ENCODE results near the gene GP2. TPM values are rescaled to one million over a fixed set of nuclear protein-coding genes. Genes with fewer than 3 reads are reported as not detected.
"Not testable (repeated sequence)": the region's sequence is repeated elsewhere in the genome, so short reads cannot be mapped to it uniquely, and the experiment has no call there.

GP2 gene
- total RNA-seq, 1 experiment from 2014 or later, result not detected

DNA sequence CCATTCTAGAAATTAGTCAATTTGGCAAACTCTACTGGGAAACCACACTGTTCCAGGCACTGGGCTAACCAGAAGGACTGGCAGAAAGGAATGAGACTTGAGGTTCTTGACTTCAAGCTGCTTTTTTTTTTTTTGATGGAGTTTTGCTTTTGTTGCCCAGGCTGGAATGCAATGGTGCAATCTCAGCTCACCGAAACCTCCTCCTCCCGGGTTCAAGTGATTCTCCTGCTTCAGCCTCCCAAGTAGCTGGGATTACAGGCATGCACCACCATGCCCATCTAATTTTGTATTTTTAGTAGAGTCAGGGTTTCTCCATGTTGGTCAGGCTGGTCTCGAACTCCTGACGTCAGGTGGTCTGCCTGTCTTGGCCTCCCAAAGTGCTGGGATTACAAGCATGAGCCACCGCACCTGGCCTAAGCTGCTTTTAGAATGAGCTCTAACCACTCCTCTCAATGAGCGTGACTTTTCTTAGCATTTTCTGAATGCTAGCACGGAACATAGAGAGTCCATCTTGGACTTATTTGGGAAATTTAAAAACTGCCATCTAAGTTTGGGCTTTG lies 14.7 kb downstream of the GP2 start:
- in situ Hi-C loops (cut with HindIII; ENCODE audit: low pct_unique_long_range_greater_than_20kb, low sequenced_read_pairs); DNase-seq (ENCODE audit: low read depth, low spot score): not testable (repeated sequence)

DNA sequence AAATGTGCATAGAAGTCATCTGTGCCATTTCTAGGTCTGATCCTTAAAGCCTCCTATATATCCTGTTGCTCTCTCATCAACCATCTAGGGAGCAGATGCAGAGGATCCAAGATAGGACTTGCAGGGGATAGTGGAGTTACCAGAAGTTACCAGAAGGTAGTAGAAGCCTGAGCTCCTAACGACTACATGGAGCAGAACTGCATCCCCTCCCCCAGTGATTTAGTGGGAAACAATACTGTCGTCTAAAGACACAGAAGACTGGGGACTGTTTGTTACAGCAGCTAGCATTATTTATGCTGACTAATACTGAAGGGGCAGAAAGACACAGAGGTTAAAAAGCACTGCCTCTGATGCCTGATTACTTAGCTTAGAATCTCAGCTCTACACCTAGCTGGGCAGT lies 15.8 kb downstream of the GP2 start:
- in situ Hi-C loops (cut with HindIII; ENCODE audit: low pct_unique_long_range_greater_than_20kb, low sequenced_read_pairs), result no loop called here

DNA sequence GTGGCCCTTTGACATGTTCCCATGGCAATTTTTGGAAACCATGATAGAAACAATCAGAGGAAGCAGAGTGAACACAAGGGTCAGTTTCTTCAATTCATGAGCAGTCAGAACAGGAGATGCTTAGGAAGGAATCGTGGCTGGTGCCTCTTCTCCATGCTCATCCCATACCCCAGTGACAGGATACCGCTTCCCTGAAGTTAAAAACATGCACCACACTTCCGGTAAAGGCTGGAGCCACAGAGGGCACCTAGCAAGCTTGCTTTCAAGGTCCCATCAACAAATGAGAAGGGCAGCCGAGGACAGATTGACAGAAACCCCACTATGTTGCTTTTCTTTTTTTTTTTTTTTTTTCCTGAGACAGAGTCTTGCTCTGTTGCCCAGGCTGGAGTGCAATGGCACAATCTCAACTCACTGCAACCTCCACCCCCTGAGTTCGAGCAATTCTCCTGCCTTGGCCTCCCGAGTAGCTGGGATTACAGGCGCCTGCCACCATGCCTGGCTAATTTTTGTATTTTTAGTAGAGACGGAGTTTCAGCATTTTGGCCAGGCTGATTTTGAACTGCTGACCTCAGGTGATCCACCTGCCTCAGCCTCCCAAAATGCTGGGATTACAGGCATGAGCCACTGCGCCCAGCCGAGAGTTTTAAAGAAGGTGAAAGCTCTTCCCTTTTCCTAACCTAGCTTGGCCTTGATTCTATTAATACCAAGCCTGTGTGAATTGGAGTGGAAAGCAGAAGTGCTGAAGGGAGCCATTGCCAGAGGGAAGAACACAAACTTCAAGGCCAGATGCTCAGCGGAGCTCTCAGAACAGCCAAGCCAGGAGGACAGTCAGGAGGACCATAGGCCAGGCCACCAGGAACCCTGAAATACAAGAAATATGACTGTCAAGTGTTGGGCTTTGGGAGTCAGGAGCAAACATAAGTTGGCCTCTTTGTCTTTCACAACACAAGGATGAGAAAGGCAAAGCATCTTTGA lies 16.6 kb downstream of the GP2 start:
- DNase-seq (ENCODE audit: low read depth, low spot score), result no peak
- in situ Hi-C loops (cut with HindIII; ENCODE audit: low pct_unique_long_range_greater_than_20kb, low sequenced_read_pairs), result no loop called here

More for the DNA sequence above, 15.8 kb downstream of the GP2 start:
- no peak for DNase-seq (ENCODE audit: low read depth, low spot score)

DNA sequence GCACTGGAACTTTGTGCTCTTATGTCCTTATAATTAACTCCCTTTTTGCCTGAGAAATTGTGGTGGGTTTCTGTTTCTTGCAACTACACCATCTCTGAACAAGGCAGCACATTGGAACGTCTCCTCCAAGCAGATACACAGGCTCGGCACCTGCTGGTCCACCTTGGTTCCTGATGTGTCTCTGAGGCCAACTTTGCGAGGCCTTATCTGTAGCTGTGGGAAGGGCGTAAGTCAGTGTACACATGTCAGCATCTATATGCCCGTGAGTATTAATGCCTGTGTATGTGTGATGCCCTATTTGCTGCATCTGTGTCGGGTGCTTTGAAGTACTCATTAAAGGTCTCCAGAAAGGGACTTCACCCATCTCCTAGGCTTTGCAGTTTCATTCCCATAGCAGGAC lies 17.5 kb downstream of the GP2 start:
- no peak for DNase-seq (ENCODE audit: low read depth, low spot score)
- in situ Hi-C loops (cut with HindIII; ENCODE audit: low pct_unique_long_range_greater_than_20kb, low sequenced_read_pairs), result no loop called here

DNA sequence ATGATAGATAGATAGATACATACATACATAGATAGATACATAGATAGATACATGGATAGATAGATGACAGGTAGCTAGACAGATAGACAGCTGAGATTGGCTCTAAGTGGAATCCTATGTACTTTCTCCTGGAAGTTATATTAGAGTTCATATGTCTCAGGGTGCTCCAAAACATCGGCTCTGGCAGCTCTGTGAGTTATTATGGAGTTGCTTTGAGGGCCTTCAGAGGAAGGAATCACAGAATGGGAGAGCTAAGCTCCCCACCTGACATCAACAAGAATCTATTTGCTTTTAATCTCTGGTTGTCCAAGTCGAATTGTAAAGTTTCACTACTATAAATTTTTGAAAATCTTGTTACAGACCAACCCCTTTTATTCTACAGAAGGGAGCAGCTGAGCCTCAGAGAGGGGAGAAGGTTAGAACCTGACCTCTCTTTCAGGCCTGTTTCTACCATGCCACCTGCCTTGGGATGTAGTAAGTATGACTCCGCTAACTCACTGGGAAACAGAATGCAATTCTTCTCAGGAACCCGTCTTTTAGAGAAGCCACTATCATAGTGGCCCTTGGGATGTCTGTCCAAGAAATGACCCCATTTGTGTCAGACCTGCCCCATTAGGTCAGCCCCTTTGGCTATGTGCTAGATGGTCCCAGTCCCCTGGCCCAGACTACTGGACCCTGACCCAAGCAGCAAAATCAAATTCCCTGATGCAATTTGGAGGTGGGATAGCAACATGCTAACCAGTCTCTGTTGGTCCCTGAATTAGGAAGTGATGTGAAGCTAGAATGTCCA lies 18.3 kb downstream of the GP2 start:
- in situ Hi-C loops (cut with HindIII; ENCODE audit: low pct_unique_long_range_greater_than_20kb, low sequenced_read_pairs), result no loop called here
- no peak for DNase-seq (ENCODE audit: low read depth, low spot score)

DNA sequence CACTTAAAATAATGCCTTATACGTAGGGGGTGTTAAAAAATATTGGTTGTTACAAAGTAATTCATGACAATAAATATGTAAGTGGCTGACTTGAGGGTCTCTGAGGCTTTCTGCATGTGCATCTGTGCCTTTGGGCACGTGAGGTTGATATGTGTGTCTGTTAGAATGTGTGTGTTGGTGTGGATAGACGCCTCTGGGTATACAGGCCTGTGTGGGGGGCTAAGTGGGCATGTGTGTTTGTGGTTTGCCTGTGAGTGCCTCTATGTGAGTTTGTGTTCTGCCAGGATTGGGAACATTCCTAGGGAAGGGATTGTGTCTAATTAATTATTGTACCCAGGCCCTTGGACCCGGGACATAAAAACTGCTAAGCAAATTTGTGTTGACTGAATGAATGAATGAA lies 19.0 kb downstream of the GP2 start:
- in situ Hi-C loops (cut with HindIII; ENCODE audit: low pct_unique_long_range_greater_than_20kb, low sequenced_read_pairs), result no loop called here
- DNase-seq (ENCODE audit: low read depth, low spot score), result no peak

DNA sequence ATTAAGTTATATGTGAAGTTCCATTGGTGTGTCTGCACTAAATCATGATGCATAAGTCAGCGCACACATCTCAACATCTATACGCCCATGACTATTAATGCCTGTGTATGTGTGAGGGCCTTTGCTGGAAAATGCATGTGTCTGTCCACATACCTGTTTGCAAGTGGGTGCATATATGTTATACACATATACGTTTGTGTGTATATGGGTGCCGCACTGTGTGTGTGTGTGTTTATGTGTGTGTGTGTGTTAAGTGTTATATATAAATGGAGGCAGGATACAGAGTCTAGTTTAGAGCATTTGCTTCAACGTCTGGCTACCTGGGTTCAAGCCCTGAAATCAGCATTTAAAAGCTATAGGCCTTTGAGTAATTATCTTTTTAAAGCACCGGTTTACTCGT lies 19.5 kb downstream of the GP2 start:
- in situ Hi-C loops (cut with HindIII; ENCODE audit: low pct_unique_long_range_greater_than_20kb, low sequenced_read_pairs), result no loop called here
- no peak for DNase-seq (ENCODE audit: low read depth, low spot score)

DNA sequence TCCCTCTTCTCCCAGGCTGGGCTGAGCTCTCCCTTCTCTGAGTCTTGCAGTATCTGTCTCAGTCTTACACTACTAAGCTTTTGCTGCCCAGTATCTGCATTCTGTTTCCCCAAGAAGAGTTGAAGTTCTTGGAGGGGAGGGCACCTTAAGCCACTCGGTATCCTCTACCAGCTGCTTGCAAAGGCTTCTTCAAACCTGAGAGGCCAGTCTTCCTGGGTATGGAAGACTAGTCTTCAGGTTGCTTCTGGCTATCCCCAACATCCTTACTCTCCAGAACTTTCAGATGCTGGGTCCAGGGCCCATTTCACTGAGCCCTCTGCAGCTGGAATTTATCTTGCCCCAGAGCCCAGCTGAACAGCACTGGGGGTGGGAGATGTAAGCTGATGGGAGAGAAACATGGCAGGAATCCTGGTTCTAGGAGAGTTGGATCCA lies 20.1 kb downstream of the GP2 start:
- in situ Hi-C loops (cut with HindIII; ENCODE audit: low pct_unique_long_range_greater_than_20kb, low sequenced_read_pairs), result no loop called here
- no peak for DNase-seq (ENCODE audit: low read depth, low spot score)

DNA sequence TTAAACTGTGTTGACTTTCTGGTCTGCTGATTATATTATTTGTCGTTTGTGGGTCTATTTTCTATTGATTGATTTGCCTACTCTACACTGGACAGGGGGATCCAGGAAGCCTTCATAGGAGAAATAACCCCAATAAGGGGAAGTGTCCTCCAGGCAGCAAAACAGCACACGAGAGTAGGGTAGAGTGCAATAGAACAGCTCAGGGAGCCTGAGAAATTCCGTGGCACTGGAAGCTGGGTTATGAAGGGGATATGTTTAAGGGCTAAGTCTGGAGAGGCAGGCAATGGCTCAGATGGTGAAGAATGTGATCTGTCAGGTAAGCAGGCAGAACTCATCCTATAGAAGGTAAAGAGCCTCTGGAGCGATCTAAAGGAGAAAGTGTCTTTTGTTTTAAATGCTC lies 20.9 kb downstream of the GP2 start:
- DNase-seq (ENCODE audit: low read depth, low spot score), result no peak
- in situ Hi-C loops (cut with HindIII; ENCODE audit: low pct_unique_long_range_greater_than_20kb, low sequenced_read_pairs), result no loop called here

DNA sequence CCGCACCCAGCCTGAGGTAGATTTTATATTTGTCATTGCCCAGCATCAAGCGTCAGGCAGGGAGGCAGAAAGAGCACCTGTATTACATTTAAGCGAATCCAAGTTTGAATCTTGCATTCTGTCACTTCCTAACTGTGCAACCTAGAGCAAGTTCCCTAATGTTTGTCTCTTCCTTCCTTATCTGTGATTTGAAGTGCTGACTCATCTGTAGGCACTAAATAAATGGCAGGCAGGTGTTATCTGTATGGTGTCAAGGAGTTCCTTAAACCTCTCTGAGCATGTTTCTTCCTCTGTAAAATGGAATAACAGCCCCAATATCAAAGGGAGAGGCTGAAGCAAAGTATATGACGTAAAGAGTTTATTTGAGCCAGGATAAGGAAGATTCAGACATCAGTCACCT lies 24.3 kb downstream of the GP2 start:
- DNase-seq (ENCODE audit: low read depth, low spot score), result no peak
- in situ Hi-C loops (cut with HindIII; ENCODE audit: low pct_unique_long_range_greater_than_20kb, low sequenced_read_pairs), result no loop called here

DNA sequence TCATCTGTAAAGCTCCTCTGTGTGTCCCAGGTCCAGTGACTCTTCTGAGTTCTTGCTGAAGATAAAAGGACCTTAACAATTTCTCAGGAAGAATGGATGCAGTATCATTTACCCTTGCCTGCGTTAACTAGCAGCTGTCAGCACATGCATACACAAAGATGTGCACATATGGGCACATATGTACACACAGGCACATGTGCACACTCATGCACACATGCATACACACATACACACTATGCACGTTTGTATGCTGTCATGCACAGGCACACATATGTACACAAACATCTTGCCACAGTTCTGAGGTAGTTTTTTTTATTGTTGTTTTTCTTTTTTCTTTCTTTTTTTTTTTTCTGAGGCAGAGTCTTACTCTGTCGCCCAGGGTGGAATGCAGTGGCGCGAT lies 24.9 kb downstream of the GP2 start:
- in situ Hi-C loops (cut with HindIII; ENCODE audit: low pct_unique_long_range_greater_than_20kb, low sequenced_read_pairs), result no loop called here
- DNase-seq (ENCODE audit: low read depth, low spot score), result no peak

DNA sequence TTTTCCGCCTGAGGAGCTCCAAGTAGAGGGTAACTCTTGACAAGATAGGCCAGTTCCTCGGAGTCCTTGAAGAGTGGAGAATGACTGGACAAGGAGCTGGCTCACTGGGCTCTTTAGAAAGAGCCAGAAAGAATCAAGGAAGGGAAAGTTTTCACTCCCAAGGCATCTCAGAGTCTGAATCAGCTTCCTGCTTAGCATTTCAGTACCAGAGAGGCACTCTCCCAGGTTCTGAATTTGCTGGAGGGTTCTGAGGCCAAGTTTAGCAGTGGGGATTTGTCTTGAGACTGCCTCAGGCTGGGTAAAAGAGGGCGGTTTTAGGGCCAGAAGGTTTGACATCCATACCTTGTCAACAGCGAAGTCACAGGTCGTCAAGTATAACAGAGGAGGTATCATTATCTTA lies 25.5 kb downstream of the GP2 start:
- in situ Hi-C loops (cut with HindIII; ENCODE audit: low pct_unique_long_range_greater_than_20kb, low sequenced_read_pairs), result no loop called here
- DNase-seq (ENCODE audit: low read depth, low spot score), result no peak

DNA sequence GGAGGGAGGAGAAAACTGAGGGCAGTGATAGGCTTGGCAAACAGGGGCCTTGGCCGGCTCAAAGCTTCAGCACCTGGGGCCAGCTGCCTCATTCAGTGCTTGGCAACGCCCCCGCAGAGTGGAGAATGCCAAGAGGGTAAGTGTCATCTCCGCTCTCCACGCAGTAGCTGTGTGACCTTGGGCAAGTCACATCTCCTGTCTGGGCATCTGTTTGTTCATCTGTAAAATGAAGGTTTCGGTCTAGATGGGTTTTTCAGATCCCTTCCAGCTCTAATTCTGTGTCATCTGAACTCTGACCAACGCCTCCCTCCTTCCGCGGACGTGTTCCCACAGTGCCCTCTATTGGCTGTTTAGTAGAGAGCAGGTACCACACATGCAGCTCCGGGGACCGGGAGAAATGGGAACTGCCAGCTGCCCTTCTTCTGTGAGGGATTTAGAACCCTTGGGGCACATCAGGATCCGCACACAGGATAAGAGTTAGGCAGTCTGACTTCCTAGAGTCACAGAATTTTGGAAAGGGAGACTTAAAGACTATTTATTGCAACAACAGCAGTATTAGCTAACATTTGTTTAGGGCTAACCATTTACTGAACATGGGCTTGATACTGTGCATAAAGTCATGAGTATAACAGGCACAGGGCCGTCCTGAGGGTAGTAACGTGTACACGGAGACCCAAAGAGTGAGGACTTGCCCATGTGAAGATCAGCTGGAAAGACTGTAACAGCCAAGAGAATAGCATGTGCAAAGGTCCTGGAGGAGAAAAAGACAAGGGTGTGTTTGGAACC lies 26.8 kb downstream of the GP2 start:
- in situ Hi-C loops (cut with HindIII; ENCODE audit: low pct_unique_long_range_greater_than_20kb, low sequenced_read_pairs), result no loop called here
- DNase-seq (ENCODE audit: low read depth, low spot score), result peak; percentile 71

DNA sequence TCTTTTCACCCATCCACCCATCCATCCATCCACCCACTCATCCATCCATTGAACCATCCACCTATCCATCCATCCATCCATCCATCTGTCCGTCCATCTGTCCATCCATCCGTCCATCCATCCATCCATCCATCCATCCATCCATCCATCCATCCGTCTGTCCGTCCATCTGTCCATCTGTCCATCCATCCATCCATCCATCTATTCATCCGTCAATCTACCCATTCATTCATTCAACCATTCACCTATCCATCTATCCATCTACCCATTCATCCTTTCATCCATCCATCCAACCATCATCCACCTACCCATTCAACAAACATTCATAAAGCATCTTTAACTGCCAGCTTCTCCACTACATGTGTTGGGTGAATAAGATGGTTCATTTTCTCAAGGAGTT lies 28.9 kb downstream of the GP2 start:
- in situ Hi-C loops (cut with HindIII; ENCODE audit: low pct_unique_long_range_greater_than_20kb, low sequenced_read_pairs), result no loop called here
- no peak for DNase-seq (ENCODE audit: low read depth, low spot score)

DNA sequence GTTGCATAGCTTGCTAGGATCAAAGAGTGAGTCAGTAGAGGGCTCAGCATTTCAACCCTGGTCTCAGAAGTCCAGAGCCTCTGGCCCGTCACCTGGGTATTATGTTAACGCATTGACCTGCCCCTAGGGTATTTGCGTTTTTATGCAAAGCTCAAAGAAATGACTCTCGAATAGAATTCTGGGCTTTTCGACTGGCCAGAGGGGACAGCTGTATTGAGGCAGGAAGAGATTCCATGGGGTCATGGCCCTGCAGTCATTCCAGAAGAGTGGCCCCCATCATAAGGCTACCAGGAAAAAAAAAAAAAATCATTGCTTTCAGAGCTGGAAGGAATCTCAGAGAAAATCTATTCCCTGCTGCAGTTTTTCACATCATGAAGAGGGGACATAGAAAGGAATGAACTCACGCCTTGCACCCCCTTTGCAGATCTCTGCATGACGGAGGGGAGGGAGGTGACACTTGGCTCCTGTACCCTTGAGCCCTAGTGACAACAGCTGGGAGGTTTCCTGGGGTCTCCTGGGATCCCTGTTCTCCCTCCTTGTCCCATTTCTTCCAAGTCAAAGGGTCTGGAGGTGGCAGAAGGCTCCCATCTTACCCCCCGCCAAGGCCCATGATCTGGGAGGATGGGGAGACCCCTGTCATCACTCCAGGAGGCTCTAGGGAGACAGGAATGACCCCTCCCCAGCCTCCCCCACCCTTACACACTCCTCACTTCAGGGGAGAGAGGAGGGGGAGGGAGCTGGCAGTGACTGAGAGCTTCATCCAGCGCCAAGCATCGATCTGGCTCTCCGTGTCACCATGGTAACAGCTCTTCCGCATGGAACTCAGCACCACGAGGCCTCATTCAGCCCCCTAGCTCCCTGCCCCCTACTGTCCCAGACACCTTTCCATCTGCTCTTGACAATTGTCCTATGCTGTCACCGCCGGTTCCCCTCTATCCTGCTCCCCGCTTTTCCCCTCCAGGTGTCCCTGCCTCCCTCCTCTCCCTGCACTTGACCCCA lies 35.8 kb downstream of the GP2 start:
- in situ Hi-C loops (cut with HindIII; ENCODE audit: low pct_unique_long_range_greater_than_20kb, low sequenced_read_pairs), result no loop called here

DNA sequence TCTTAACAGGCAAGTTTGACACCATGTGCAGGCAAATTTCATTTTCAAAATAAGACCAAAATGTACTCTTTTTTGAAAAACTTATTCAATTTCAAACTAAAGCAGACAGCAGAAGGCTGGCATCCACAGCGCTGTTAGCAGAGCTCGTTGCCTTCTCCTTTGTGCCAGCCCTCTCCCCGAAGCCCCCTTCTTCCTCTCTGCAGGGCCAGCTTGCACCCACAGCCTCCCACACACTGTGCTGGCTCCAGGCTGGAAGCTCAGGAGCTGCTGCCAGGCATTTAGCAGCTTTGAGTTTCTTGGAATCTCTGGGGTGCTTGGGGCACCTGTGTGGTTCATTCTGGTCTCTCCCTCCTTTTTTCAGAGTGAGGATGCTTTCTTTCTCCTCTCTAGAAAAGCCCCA lies 37.7 kb downstream of the GP2 start:
- in situ Hi-C loops (cut with HindIII; ENCODE audit: low pct_unique_long_range_greater_than_20kb, low sequenced_read_pairs), result no loop called here
- DNase-seq (ENCODE audit: low read depth, low spot score), result no peak

More for the DNA sequence above, 35.8 kb downstream of the GP2 start:
- DNase-seq (ENCODE audit: low read depth, low spot score), result no peak
